Activated naive CD4-positive, alpha-beta T cell treated with anti-CD3 and anti-CD28 coated beads, Interleukin-2, amount 10 ng/mL, durations not matched to agents 7 days and 5 days (primary cell): ENCODE results near the gene CCDC89.

Experiments
- CTCF ChIA-PET: fragments of 350-600 bp; sonication (Branson Sonifier 250); formaldehyde crosslinking; loops from one replicate; lab custom pipeline; 2021; ENCODE audit warnings: antibody characterized with exemption; lab: Charles Lee
- DNase-seq: peaks from one replicate; pipeline ENCODE4 v3.0.0-alpha.2; 2020
- H3K27ac Mint-ChIP-seq: one replicate; pipeline ENCODE4 v1.8.0; 2021; ENCODE audit warnings: mild to moderate bottlenecking, moderate library complexity, mixed read lengths
- H3K27me3 Mint-ChIP-seq: one replicate; pipeline ENCODE4 v1.8.0; 2021; ENCODE audit warnings: mild to moderate bottlenecking, mixed read lengths
- H3K36me3 Mint-ChIP-seq: one replicate; pipeline ENCODE4 v1.8.0; 2021; ENCODE audit warnings: mixed read lengths
- H3K4me1 Mint-ChIP-seq: one replicate; pipeline ENCODE4 v1.8.0; 2021; ENCODE audit warnings: mixed read lengths
- H3K4me3 Mint-ChIP-seq: one replicate; pipeline ENCODE4 v1.8.0; 2021; ENCODE audit warnings: mild to moderate bottlenecking, moderate library complexity, mixed read lengths
- H3K9me3 Mint-ChIP-seq: one replicate; pipeline ENCODE4 v1.8.0; 2021; ENCODE audit warnings: mixed read lengths

The CCDC89 gene

GRCh38 chr11:85709941-85710702, 24.1 kb upstream of the CCDC89 start:
- DNase-seq = no peak
- Mint-ChIP-seq H3K36me3 (peaks cover 20% of the 10 kb centered on the region), H3K9me3 (no peaks in the 10 kb centered on the region), H3K27me3 (no peaks in the 10 kb centered on the region), H3K4me3 (no peak overlapping the region), H3K27ac (no peak overlapping the region), H3K4me1 (no peaks in the 10 kb centered on the region)
- CTCF ChIA-PET = no interaction called here

GRCh38 chr11:85705800-85706199, 19.8 kb upstream of the CCDC89 start:
- Mint-ChIP-seq H3K4me1 (peaks cover 5% of the 10 kb centered on the region), H3K27ac (no peak overlapping the region), H3K36me3 (peaks cover 32% of the 10 kb centered on the region), H3K27me3 (no peaks in the 10 kb centered on the region), H3K4me3 (no peak overlapping the region), H3K9me3 (no peaks in the 10 kb centered on the region)
- CTCF ChIA-PET = no interaction called here
- DNase-seq = no peak

- Mint-ChIP-seq H3K9me3 (no peaks in the 10 kb centered on the region), H3K4me1 (peaks cover 14% of the 10 kb centered on the region), H3K36me3 (peaks cover 36% of the 10 kb centered on the region), H3K27ac (no peak overlapping the region), H3K4me3 (no peak overlapping the region), H3K27me3 (no peaks in the 10 kb centered on the region)
- DNase-seq = no peak
- CTCF ChIA-PET = no interaction called here
Measured at GRCh38 chr11:85704967-85705366, 19.0 kb upstream of the CCDC89 start.

GRCh38 chr11:85699957-85700741, 14.2 kb upstream of the CCDC89 start:
- no peak for DNase-seq
- H3K4me3 Mint-ChIP-seq = no peak overlapping the region
- H3K27ac Mint-ChIP-seq = peak overlapping the region; percentile 76
- peaks cover 42% of the 10 kb centered on the region for H3K4me1 Mint-ChIP-seq
- H3K36me3 Mint-ChIP-seq = peaks cover 56% of the 10 kb centered on the region
- H3K9me3 Mint-ChIP-seq = no peaks in the 10 kb centered on the region
- no peaks in the 10 kb centered on the region for H3K27me3 Mint-ChIP-seq
- CTCF ChIA-PET = interaction anchor here (0.6 to 2.8 kb wide), 9 partner anchors 11 to 155 kb away, joined by 3 to 9 read pairs (median 4); partner anchors contain the start of genes CCDC83 and CCDC89

DNA sequence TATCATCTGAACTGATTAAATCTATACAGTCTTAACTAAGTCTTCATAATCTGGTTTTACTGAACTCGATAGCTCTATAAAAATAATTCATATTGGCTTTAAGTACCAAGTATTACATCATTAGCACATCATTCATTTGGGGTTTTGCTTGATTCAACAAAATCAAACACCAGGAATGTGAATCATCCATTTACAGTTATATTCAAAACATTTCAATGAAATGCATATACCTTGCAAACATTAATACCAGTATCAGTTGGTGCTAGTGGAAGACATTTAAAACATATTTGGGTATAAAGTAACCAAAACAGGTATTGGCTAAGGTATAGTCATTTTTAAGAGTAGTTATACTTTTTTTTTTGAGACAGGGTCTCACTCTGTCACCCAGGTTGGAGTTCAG, 12.2 kb upstream of the CCDC89 start:
- CTCF ChIA-PET = interaction anchor here (0.9 to 4.3 kb wide), 6 partner anchors 11 to 129 kb away, joined by 3 to 22 read pairs (median 6); partner anchors contain the start of gene CCDC89
- no peak overlapping the region for H3K27ac Mint-ChIP-seq
- no peak for DNase-seq
- no peaks in the 10 kb centered on the region for H3K27me3 Mint-ChIP-seq
- H3K4me1 Mint-ChIP-seq = peaks cover 49% of the 10 kb centered on the region
- H3K36me3 Mint-ChIP-seq = peaks cover 58% of the 10 kb centered on the region
- H3K4me3 Mint-ChIP-seq = no peak overlapping the region
- no peaks in the 10 kb centered on the region for H3K9me3 Mint-ChIP-seq

GRCh38 chr11:85697747-85698146, 11.8 kb upstream of the CCDC89 start:
- H3K9me3 Mint-ChIP-seq = no peaks in the 10 kb centered on the region
- H3K27me3 Mint-ChIP-seq = no peaks in the 10 kb centered on the region
- DNase-seq = no peak
- H3K36me3 Mint-ChIP-seq = peaks cover 58% of the 10 kb centered on the region
- no peak overlapping the region for H3K27ac Mint-ChIP-seq
- peaks cover 49% of the 10 kb centered on the region for H3K4me1 Mint-ChIP-seq
- CTCF ChIA-PET = interaction anchor here (1.2 to 4.3 kb wide), 2 partner anchors 48 to 129 kb away, joined by 4 to 22 read pairs; no protein-coding TSS in a partner anchor
- H3K4me3 Mint-ChIP-seq = no peak overlapping the region

DNA sequence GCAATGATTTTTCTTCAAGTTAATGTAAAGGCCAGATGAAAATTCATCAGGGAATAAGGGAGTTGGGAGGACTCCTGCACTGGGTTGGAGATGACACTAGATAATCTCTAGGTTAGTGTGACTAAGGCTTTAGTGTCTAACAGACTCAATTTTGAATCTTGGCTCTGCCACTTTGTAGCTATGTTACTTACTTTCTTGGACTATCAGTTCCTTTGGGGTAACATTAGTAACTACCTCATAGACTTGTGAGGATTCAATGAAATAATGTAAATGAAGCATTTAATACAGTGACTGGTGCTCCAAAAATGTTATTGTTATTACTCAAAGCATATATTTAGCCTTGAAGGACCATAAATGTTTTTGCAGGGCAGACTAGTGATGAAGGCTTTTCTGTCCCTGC, 9.6 kb upstream of the CCDC89 start:
- no peak overlapping the region for H3K27ac Mint-ChIP-seq
- CTCF ChIA-PET = interaction anchor here (0.8 to 4.3 kb wide), 14 partner anchors 12 to 912 kb away, joined by 3 to 22 read pairs (median 3); no protein-coding TSS in a partner anchor
- H3K4me1 Mint-ChIP-seq = peaks cover 43% of the 10 kb centered on the region
- no peaks in the 10 kb centered on the region for H3K9me3 Mint-ChIP-seq
- no peak for DNase-seq
- H3K27me3 Mint-ChIP-seq = no peaks in the 10 kb centered on the region
- H3K36me3 Mint-ChIP-seq = peaks cover 60% of the 10 kb centered on the region
- H3K4me3 Mint-ChIP-seq = no peak overlapping the region

GRCh38 chr11:85694385-85694980, 8.5 kb upstream of the CCDC89 start:
- no peaks in the 10 kb centered on the region for H3K9me3 Mint-ChIP-seq
- DNase-seq = peak; percentile 27
- H3K27ac Mint-ChIP-seq = no peak overlapping the region
- H3K36me3 Mint-ChIP-seq = peaks cover 57% of the 10 kb centered on the region
- peaks cover 33% of the 10 kb centered on the region for H3K4me1 Mint-ChIP-seq
- H3K27me3 Mint-ChIP-seq = no peaks in the 10 kb centered on the region
- no peak overlapping the region for H3K4me3 Mint-ChIP-seq
- CTCF ChIA-PET = interaction anchor here (0.8 to 4.3 kb wide), 13 partner anchors 9 to 160 kb away, joined by 3 to 22 read pairs (median 4); partner anchors contain the start of gene CCDC83

GRCh38 chr11:85685125-85685819, 723 bp downstream of the CCDC89 start:
- no peak for DNase-seq
- Mint-ChIP-seq H3K36me3 (peaks cover 9% of the 10 kb centered on the region), H3K4me1 (peaks cover 22% of the 10 kb centered on the region), H3K9me3 (no peaks in the 10 kb centered on the region), H3K27me3 (peaks cover 13% of the 10 kb centered on the region), H3K27ac (no peak overlapping the region), H3K4me3 (no peak overlapping the region)
- CTCF ChIA-PET = interaction anchor here (0.6 to 1.7 kb wide), 4 partner anchors 10 to 549 kb away, joined by 3 to 6 read pairs (median 4); no protein-coding TSS in a partner anchor

- CTCF ChIA-PET = interaction anchor here (0.7 to 2.4 kb wide), 3 partner anchors 12 to 172 kb away, joined by 3 to 8 read pairs (median 7); partner anchors contain the start of gene CCDC83
- Mint-ChIP-seq H3K27me3 (peaks cover 19% of the 10 kb centered on the region), H3K9me3 (no peaks in the 10 kb centered on the region), H3K36me3 (peaks cover 3% of the 10 kb centered on the region), H3K4me1 (peaks cover 22% of the 10 kb centered on the region), H3K27ac (peak overlapping the region; percentile 63), H3K4me3 (peak overlapping the region; percentile 70)
- peak; percentile 68 for DNase-seq
Measured at GRCh38 chr11:85682330-85683305, 3.4 kb downstream of the CCDC89 start.

DNA sequence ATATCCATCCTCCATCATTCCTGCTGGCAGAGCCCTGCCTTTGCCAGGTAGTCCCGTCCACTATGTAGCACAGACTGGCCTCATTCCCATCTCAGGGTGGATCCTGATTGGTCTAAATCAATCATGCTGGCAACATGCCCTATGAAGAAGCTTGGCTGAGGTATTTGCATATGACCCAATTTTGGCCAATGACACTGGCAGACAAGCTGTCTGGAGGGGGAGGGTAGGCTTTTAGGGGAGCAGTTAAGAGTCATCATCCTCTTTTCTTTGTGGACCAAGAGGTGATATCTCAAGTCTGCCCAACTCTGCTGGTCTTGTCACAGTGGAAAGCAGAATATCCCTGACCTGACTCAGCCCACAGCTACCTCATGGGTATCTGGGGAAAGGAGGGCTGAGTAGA, 5.1 kb downstream of the CCDC89 start:
- CTCF ChIA-PET = interaction anchor here (1.1 to 1.2 kb wide), 2 partner anchors 10 to 12 kb away, joined by 3 to 6 read pairs; no protein-coding TSS in a partner anchor
- no peak for DNase-seq
- Mint-ChIP-seq H3K4me3 (no peak overlapping the region), H3K4me1 (peaks cover 22% of the 10 kb centered on the region), H3K27ac (no peak overlapping the region), H3K9me3 (no peaks in the 10 kb centered on the region), H3K27me3 (peaks cover 23% of the 10 kb centered on the region), H3K36me3 (peaks cover 3% of the 10 kb centered on the region)

DNA sequence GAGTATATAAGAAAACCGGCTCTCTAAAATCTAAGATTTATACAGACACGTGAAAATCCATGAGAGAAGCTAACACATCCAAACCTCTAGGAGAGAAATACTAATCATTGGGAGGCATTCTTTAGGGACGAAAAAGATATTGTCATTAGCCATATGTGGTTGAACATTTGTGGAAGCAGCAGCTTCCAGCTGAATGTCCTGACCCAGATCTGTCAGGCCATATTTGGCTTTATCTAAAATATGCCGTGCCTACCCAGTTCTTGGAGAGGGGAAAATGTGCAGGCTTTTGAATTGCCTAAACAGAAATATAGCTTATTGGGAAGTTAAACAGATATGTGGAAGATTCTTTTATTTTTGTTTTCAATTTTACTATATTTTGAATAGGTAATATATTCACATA, 6.4 kb downstream of the CCDC89 start:
- peaks cover 20% of the 10 kb centered on the region for H3K27me3 Mint-ChIP-seq
- CTCF ChIA-PET = interaction anchor here (0.7 kb wide), 1 partner anchor 59 kb away, joined by 4 read pairs; no protein-coding TSS in a partner anchor
- H3K36me3 Mint-ChIP-seq = peaks cover 3% of the 10 kb centered on the region
- H3K9me3 Mint-ChIP-seq = no peaks in the 10 kb centered on the region
- H3K4me3 Mint-ChIP-seq = no peak overlapping the region
- H3K27ac Mint-ChIP-seq = no peak overlapping the region
- no peak for DNase-seq
- H3K4me1 Mint-ChIP-seq = peaks cover 22% of the 10 kb centered on the region
